NOMO-1 treated with DMSO at 0.1 percent for 48 hours (cell line): ENCODE results near the gene SLC16A8.
"Not testable (repeated sequence)": the region's sequence is repeated elsewhere in the genome, so short reads cannot be mapped to it uniquely, and the experiment has no call there.

ENCODE experiments used
- DNase-seq: peaks from one replicate; lab custom pipeline; 2025; ENCODE audit not compliant: unreplicated experiment; lab: John Stamatoyannopoulos, UW

Gene SLC16A8

GRCh38 chr22:38051261-38051660 is 32.7 kb downstream of the SLC16A8 start:
- no peak for DNase-seq

GRCh38 chr22:38050720-38051119 is 33.3 kb downstream of the SLC16A8 start:
- no peak for DNase-seq

- no peak for DNase-seq
Measured at GRCh38 chr22:38049812-38050619, 34.0 kb downstream of the SLC16A8 start.

- DNase-seq = no peak
Measured at GRCh38 chr22:38046070-38046748, 37.8 kb downstream of the SLC16A8 start.

GRCh38 chr22:38043151-38044039 is 40.6 kb downstream of the SLC16A8 start:
- no peak for DNase-seq

GRCh38 chr22:38042488-38042790 is 41.5 kb downstream of the SLC16A8 start:
- DNase-seq = no peak

GRCh38 chr22:38041760-38042487 is 42.1 kb downstream of the SLC16A8 start:
- DNase-seq = peak; percentile 20

- DNase-seq = no peak
Measured at GRCh38 chr22:38040953-38041759, 42.8 kb downstream of the SLC16A8 start.

GRCh38 chr22:38038890-38039812 is 44.8 kb downstream of the SLC16A8 start:
- DNase-seq = no peak

- no peak for DNase-seq
Measured at GRCh38 chr22:38038426-38038825, 45.6 kb downstream of the SLC16A8 start.

- not testable (repeated sequence) for DNase-seq
Measured at GRCh38 chr22:38037367-38038150, 46.4 kb downstream of the SLC16A8 start.

GRCh38 chr22:38036392-38037062 is 47.5 kb downstream of the SLC16A8 start:
- DNase-seq = no peak

GRCh38 chr22:38035530-38035885 is 48.5 kb downstream of the SLC16A8 start:
- no peak for DNase-seq

- DNase-seq = no peak
Measured at GRCh38 chr22:38034884-38035529, 49.0 kb downstream of the SLC16A8 start.

- DNase-seq = peak; percentile 74
Measured at GRCh38 chr22:38034278-38034882, 49.6 kb downstream of the SLC16A8 start.

GRCh38 chr22:38033522-38034277 is 50.3 kb downstream of the SLC16A8 start:
- DNase-seq = no peak
